GM12891 (cell line): ENCODE results near the gene MRPS21.

ENCODE experiments used
- POLR2A ChIP-seq: IDR thresholded peaks from 2 replicates; pipeline ENCODE4 v1.6.1; 2011; ENCODE audit warnings: low read depth, low read length, control low read depth
- POLR2AphosphoS5 ChIP-seq: IDR thresholded peaks from 2 replicates; pipeline ENCODE4 v1.6.1; 2011; ENCODE audit warnings: low read depth, low read length, control low read depth
- TAF1 ChIP-seq: IDR thresholded peaks from 2 replicates; pipeline ENCODE4 v1.6.1; 2011; ENCODE audit warnings: low read depth, low read length, control low read depth

GRCh38 chr1:150262388-150263320 is 31.0 kb upstream of the MRPS21 start:
- TF ChIP-seq POLR2AphosphoS5 (no peak), POLR2A (no peak), TAF1 (no peak)
